Heart left ventricle (tissue), 16 donors: ENCODE data around the gene C11orf87. TPM values are rescaled to one million over a fixed set of nuclear protein-coding genes. Genes with fewer than 3 reads are reported as not detected.

Source experiments
- ATAC-seq, 4 donors: fragments of 200-7000 bp; cut with Tn5 transposase; one replicate each; pipeline ENCODE4 v1.9.1; 2020 to 2022; ENCODE audit warnings: moderate library complexity in 4 of 4, mild to moderate bottlenecking in 3 of 4, moderate number of reproducible peaks in 1 of 4
- DNase-seq, 5 donors: peaks; one replicate each; pipeline ENCODE4 v3.0.0-alpha.2; 2020
- H3K27ac ChIP-seq, 12 donors: fragments of 200-600 bp; sonication (generic) in 4 of 12; one replicate each; pipeline versions ENCODE4 v1.5.0 to v1.8.0; 2016 to 2022; ENCODE audit warnings: mild to moderate bottlenecking in 2 of 12
- H3K27me3 ChIP-seq, 9 donors: fragments of 200-600 bp; sonication (generic) in 2 of 9; one replicate each; pipeline versions ENCODE4 v1.5.1 to v1.8.0; 2016 to 2022; ENCODE audit warnings: mild to moderate bottlenecking in 3 of 9
- H3K36me3 ChIP-seq, 9 donors: fragments of 200-600 bp; sonication (generic) in 2 of 9; one replicate each; pipeline versions ENCODE4 v1.5.0 to v1.8.0; 2018 to 2022; ENCODE audit warnings: mild to moderate bottlenecking in 2 of 9
- H3K4me1 ChIP-seq, 12 donors: fragments of 200-600 bp; sonication (generic) in 4 of 12; one replicate each; pipeline versions ENCODE4 v1.5.0 to v1.8.0; 2016 to 2022; ENCODE audit warnings: mild to moderate bottlenecking in 3 of 12
- H3K4me3 ChIP-seq, 12 donors: fragments of 200-600 bp; sonication (generic) in 4 of 12; one replicate each; pipeline versions ENCODE4 v1.5.0 to v1.8.0; 2017 to 2022; ENCODE audit warnings: mild to moderate bottlenecking in 9 of 12, moderate library complexity in 4 of 12
- H3K9me3 ChIP-seq, 12 donors: fragments of 200-600 bp; sonication (generic) in 4 of 12; one replicate each; pipeline versions ENCODE4 v1.5.0 to v1.8.0; 2016 to 2022; ENCODE audit warnings: mild to moderate bottlenecking in 1 of 12
- POLR2A ChIP-seq, 2 donors: fragments of 450-650 bp; IDR thresholded peaks; one replicate each; pipeline ENCODE4 v1.6.1; 2017; ENCODE audit warnings: antibody characterized with exemption in 2 of 2, mild to moderate bottlenecking in 2 of 2, moderate library complexity in 2 of 2
- WGBS, 4 donors: extraction: QIAGEN DNeasy Blood & Tissue Kit in 2 of 4; methylation state at CpG; one replicate each; pipeline versions ENCODE4 v1.1.5 to v1.1.7; 2013 to 2018; 5-methylcytosine and 5-hydroxymethylcytosine counted together
- intact Hi-C, 10 donors: fragments of 100-400 bp; cut with DNase I; formaldehyde crosslinking; loops; one replicate each; pipeline versions ENCODE4 v1.11.1 to v1.14.2; 2022
- polyA plus RNA-seq, 2 donors: library from polyadenylated mRNA; stranded (reverse); fragments of 200-250 nt; gene quantifications; one replicate each; pipeline ENCODE4 v1.2.3, GENCODE V29; 2013
- total RNA-seq, 9 donors: library from RNA; depleted of rRNA in 2 of 9; stranded (reverse); fragments of >200 nt in 2 of 9; fragmentation: NEBNext Ultra II Directional in 3 of 9; extraction: Animal tissue kit (Norgen Biotek cat#: 25700) in 3 of 9; gene quantifications; one replicate each; pipeline versions ENCODE4 v1.1.0 to v1.2.4, GENCODE V29; 2016 to 2023
- TF ChIP-seq, protein P1 (sequence below), 12 donors: fragments of 200-600 bp; sonication (generic) in 4 of 12; IDR thresholded peaks; one replicate each; pipeline versions ENCODE4 v1.5.0 to v1.8.0; 2018 to 2022; ENCODE audit warnings: antibody characterized with exemption in 12 of 12, mild to moderate bottlenecking in 5 of 12
- donor health status: ischemic (EF 13 %, LVEDD 7.1; RV severe dilation, severe dysfunction).
- donor health status: healthy with polysubstance abuse.
- donor health status: DM: no; HTN: yes; CAD: no.
- donor health status: DM: no; HTN: no; CAD: no.
- donor health status: ischemic (EF 25% LVEDD 6.9; RV normal size, moderate dysfunction).
- donor health status: ischemic (EF 25% LVEDD 5.7; RV mildly dilated, moderate dysfunction).
- donor health status: healthy.
- donor health status: DM: yes; HTN: yes; CAD: no.
- donor health status: ischemic (EF 35%, LVEDD 5.7; RV mildly dilated, moderate dysfunction).
- donor health status: nonischemic (EF 11% LVEDD 7.7; RV severe dilation, severe dysfunction).
- donor health status: DM: yes; HTN: yes; CAD: no.
- donor health status: PGD.
- donor health status: ischemic (EF 29% LVEDD 5.4; RV normal size, mild dysfunction).
- donor health status: nonischemic (EF 23%, LVEDD 6.1; RV moderate dilation, normal function).

The C11orf87 gene
- total and polyA plus RNA-seq, 11 donors = 0.01 to 0.35 (median 0.04) TPM; not detected in 4

DNA sequence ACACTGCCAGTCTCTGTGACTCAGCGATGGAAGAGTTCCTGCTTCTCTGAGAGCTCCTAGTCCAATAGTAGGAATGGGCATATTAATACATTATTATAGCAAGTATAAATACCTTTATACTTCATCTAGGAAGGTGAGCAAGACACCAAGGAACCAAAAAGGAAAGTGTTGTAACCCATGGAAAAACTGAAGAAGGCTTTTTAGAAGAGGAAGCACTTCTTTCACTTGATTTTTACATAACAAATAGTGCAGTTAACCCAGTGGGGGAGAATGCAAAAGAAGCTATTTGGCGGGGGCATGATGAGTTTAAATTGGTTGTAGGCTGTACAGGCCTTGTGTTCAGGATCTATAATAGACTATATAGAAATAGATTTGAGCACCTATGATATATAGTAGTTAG lies 31.2 kb upstream of the C11orf87 start:
- no peaks in the 10 kb centered on the region for H3K4me1 ChIP-seq
- ATAC-seq = no peak

DNA sequence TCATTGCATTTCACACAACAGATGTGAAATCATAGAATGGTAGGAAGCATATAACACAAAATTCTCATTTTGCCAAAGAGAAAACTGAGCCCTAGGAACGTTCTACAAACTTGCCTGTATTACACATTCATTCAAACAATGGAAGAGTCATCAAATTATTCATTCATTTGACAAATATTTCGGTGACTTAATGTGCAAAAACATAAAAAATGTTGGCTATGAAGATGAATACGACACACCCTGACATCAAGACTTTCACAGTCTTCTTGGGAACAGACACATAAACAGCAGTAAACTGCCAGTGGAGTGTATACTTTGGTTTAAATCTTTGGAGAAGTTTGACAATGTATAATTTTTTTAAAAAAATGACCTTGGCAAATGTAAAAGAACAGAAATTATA lies 20.4 kb upstream of the C11orf87 start:
- no peaks in the 10 kb centered on the region for H3K27me3 ChIP-seq
- TF ChIP-seq, protein P1, sequence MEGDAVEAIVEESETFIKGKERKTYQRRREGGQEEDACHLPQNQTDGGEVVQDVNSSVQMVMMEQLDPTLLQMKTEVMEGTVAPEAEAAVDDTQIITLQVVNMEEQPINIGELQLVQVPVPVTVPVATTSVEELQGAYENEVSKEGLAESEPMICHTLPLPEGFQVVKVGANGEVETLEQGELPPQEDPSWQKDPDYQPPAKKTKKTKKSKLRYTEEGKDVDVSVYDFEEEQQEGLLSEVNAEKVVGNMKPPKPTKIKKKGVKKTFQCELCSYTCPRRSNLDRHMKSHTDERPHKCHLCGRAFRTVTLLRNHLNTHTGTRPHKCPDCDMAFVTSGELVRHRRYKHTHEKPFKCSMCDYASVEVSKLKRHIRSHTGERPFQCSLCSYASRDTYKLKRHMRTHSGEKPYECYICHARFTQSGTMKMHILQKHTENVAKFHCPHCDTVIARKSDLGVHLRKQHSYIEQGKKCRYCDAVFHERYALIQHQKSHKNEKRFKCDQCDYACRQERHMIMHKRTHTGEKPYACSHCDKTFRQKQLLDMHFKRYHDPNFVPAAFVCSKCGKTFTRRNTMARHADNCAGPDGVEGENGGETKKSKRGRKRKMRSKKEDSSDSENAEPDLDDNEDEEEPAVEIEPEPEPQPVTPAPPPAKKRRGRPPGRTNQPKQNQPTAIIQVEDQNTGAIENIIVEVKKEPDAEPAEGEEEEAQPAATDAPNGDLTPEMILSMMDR (IDR thresholded peaks at IDR 0.05) = no peak
- no peak for TF ChIP-seq POLR2A (IDR thresholded peaks at IDR 0.05)
- WGBS, 4 donors = 56 to 68% (median 63%) methylated on average over 3 of the region's 3 CpGs

More for the DNA sequence above, 31.2 kb upstream of the C11orf87 start:
- Histone ChIP-seq H3K27ac (no peak overlapping the region), H3K9me3 (no peaks in the 10 kb centered on the region), H3K4me3 (no peak overlapping the region), H3K27me3 (no peaks in the 10 kb centered on the region), H3K36me3 (no peaks in the 10 kb centered on the region)
- WGBS, 4 donors = 73 to 85% (median 78%) methylated on average over 2 of the region's 2 CpGs
- DNase-seq = no peak
- intact Hi-C loops = no loop called here
- TF ChIP-seq, protein P1 (IDR thresholded peaks at IDR 0.05) = no peak
- TF ChIP-seq POLR2A (IDR thresholded peaks at IDR 0.05) = no peak

DNA sequence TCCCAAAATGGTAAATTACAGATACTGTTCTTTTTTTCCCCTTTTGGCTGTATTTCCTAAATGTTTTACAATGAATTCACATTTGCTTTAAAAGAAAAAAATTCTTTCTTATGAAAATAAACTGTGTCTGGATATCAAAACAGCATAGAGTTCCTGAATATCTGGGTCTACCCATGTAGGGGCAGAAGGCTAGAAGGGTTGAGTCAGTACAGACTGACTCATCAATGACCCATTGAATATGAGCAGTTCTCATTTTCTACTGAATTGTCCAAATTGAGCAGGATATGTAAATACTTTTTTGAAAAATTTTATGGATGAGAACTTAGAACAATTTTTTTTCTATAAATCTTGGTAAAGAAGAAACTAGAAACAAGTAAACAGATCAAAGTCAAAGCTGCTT lies 16.3 kb upstream of the C11orf87 start:
- DNase-seq (no peak), ATAC-seq (no peak)
- Histone ChIP-seq H3K27ac (no peak overlapping the region), H3K27me3 (no peaks in the 10 kb centered on the region), H3K4me3 (no peak overlapping the region), H3K36me3 (no peaks in the 10 kb centered on the region), H3K9me3 (no peaks in the 10 kb centered on the region), H3K4me1 (no peaks in the 10 kb centered on the region)
- intact Hi-C loops = no loop called here
- no peak for TF ChIP-seq POLR2A (IDR thresholded peaks at IDR 0.05)
- TF ChIP-seq, protein P1 (IDR thresholded peaks at IDR 0.05) = no peak

More for the DNA sequence above, 20.4 kb upstream of the C11orf87 start:
- Histone ChIP-seq H3K4me1 (no peaks in the 10 kb centered on the region), H3K27ac (no peak overlapping the region), H3K9me3 (no peaks in the 10 kb centered on the region), H3K4me3 (no peak overlapping the region), H3K36me3 (no peaks in the 10 kb centered on the region)
- DNase-seq = no peak
- no peak for ATAC-seq
- intact Hi-C loops = no loop called here

DNA sequence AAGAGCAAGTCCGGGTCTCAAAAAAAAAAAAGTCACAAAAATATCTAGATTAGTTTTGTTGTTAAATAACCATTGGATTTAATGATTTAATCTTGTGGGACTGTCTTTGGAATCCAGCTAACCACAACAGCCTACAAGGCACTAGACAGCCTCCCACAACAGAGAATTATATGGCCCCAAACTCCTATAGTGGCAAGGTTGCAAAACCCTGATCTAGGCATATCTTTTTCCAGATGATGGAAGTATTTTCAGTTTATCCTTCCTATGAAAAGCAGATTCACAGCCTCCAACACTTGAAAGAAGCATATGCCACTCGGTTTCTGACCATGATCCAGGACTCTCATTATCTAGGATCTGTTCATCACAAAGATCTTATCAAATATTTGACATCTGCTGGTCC lies 5.4 kb upstream of the C11orf87 start:
- TF ChIP-seq, protein P1 (IDR thresholded peaks at IDR 0.05) = no peak
- no peak for TF ChIP-seq POLR2A (IDR thresholded peaks at IDR 0.05)
- Histone ChIP-seq H3K9me3 (no peaks in the 10 kb centered on the region), H3K36me3 (no peaks in the 10 kb centered on the region), H3K27ac (no peak overlapping the region), H3K4me1 (no peaks in the 10 kb centered on the region), H3K27me3 (peaks cover 0 to 21% (median 0%) of the 10 kb centered on the region in 9 donors), H3K4me3 (no peak overlapping the region)
- no peak for ATAC-seq
- 65 to 77% (median 74%) methylated on average over 2 of the region's 2 CpGs for WGBS, 4 donors
- intact Hi-C loops = no loop called here
- no peak for DNase-seq
